GM20431 (cell line): ENCODE results near the gene TEAD3.

Source experiments
- in situ Hi-C: fragments of 300-500 bp; cut with MseI, MboI; formaldehyde crosslinking; loops from one replicate; pipeline ENCODE4 v1.15.0; 2020; ENCODE audit warnings: low sequenced_read_pairs; ENCODE audit not compliant: unreplicated experiment

Gene TEAD3

GRCh38 chr6:35429463-35429862 lies 67.4 kb downstream of the TEAD3 start:
- in situ Hi-C loops = no loop called here

DNA sequence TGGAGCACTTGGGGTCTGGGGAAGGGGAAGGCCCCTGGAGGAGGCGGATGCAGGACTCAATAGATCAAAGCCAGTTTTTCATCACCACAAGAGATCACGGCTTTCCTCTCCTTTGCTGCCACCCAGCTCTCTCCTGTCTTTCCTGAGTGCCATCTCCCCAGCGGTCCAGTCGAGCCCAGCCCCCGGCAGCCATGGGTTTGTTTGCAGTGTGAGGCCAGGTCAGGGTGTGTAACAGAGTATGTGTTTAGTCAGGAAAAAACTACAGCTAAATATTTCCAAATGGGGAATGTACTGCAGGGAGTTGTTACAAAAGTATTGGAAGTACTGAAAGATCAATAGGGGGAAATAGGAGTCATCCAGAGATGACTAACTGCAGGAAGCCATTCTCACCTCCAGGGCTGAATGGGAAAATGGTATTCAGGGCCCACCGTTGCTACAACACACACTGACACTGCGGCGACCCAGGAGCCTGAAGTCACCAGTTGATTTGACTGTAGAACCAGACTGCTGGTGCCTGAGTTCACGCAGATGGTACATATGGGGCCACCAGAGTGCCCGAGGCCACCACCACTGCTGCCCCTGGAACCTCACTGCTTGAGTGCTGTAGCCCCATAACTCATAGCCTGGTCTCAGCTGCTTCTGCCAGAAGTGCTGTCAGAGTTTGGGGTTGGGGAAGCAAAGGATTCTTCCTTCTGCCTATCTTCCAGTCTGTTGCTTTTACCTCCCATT lies 68.3 kb downstream of the TEAD3 start:
- in situ Hi-C loops = no loop called here

DNA sequence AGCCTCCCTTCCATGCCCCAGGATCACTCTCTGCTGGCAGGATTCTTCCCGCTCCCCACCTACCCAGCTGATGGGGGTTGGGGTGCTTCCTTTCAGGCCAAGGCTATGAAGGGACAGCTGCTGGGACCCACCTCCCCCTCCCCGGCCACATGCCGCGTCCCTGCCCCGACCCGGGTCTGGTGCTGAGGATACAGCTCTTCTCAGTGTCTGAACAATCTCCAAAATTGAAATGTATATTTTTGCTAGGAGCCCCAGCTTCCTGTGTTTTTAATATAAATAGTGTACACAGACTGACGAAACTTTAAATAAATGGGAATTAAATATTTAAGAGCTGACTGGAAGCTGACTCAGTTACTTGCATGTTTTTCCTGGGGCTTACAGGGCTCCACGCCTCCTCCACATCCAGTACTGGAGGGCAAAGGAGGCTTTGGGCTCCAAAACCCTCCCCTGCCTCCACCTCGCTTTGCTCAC lies 69.0 kb downstream of the TEAD3 start:
- in situ Hi-C loops = no loop called here

DNA sequence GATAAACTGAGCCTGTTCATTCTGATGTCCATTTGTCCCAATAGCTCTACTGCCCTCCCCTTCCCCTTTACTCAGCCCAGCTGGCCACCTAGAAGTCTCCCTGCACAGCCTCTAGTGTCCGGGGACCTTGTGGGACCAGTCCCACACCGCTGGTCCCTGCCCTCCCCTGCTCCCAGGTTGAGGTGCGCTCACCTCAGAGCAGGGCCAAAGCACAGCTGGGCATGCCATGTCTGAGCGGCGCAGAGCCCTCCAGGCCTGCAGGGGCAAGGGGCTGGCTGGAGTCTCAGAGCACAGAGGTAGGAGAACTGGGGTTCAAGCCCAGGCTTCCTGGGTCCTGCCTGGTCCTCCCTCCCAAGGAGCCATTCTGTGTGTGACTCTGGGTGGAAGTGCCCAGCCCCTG lies 69.4 kb downstream of the TEAD3 start:
- in situ Hi-C loops = no loop called here

DNA sequence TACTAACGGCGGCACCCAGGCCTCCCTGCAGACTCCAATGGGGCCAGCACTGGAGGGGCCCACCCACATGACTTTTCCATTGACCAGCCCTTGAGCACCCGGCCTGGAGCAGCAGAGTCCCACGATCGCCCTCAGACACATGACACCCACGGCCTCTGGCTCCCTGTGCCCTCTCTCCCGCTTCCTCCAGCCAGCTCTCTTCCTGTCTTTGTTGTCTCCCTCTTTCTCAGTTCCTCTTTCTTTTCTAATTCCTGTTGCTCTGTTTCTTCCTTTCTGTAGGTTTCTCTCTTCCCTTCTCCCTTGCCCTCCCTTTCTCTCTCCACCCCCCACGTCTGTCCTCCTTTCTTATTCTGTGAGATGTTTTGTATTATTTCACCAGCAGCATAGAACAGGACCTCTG lies 70.8 kb downstream of the TEAD3 start:
- in situ Hi-C loops = no loop called here

GRCh38 chr6:35425284-35425683 lies 71.6 kb downstream of the TEAD3 start:
- in situ Hi-C loops = no loop called here
